C4-2B (cell line): ENCODE data around the gene GNAT1.

ENCODE experiments used
- CTCF ChIP-seq: fragments of 450-650 bp; conservative IDR thresholded peaks from 2 replicates; pipeline ENCODE4 v1.5.1; 2017; ENCODE audit warnings: mild to moderate bottlenecking
- ZFX ChIP-seq: fragments of 450-650 bp; IDR thresholded peaks from 2 replicates; pipeline ENCODE4 v1.6.1; 2017

DNA sequence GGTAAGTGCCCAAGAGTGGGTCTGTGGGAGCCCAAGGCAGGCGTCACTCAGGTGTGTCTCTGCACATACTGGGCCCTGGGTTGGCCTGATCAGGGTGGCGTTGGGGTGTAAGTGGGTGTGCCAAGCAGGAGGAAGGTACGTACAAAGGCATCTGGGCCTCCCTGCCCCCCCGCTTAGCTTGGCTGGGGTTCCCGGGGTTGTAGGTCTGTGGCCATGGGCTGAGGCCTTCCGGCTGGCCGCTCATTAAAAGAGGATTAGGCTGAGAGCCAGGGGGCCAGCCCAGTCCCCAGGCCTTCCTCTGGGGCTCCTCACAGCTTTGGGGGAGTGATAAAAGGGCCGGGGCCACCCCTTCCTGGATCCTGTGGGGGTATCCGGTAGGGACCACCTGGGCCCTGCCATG, 23.0 kb upstream of the GNAT1 start:
- TF ChIP-seq CTCF (no peak), ZFX (no peak)
